Mesothelial cell of epicardium (in vitro differentiated cells): ENCODE results near the gene VRK2. TPM values are rescaled to one million over a fixed set of nuclear protein-coding genes. Genes with fewer than 3 reads are reported as not detected.
A peak's percentile ranks its signal among the peaks of the same experiment; 100 is the strongest.
"Not testable (repeated sequence)": the region's sequence is repeated elsewhere in the genome, so short reads cannot be mapped to it uniquely, and the experiment has no call there.

Experiments
- DNase-seq, 2 experiments: peaks; one replicate each; pipeline ENCODE4 v3.0.0; 2021; ENCODE audit warnings: low spot score in 2 of 2; ENCODE audit not compliant: unreplicated experiment in 2 of 2
- H3K27ac Mint-ChIP-seq: 2 replicates; pipeline ENCODE4 v1.8.0; 2021; ENCODE audit warnings: mixed read lengths
- H3K27me3 Mint-ChIP-seq: 2 replicates; pipeline ENCODE4 v1.8.0; 2021; ENCODE audit warnings: low read depth, mixed read lengths
- H3K36me3 Mint-ChIP-seq: 2 replicates; pipeline ENCODE4 v1.8.0; 2021; ENCODE audit warnings: mixed read lengths
- H3K4me1 Mint-ChIP-seq: 2 replicates; pipeline ENCODE4 v1.8.0; 2021; ENCODE audit warnings: mixed read lengths
- H3K4me3 Mint-ChIP-seq: 2 replicates; pipeline ENCODE4 v1.8.0; 2021; ENCODE audit warnings: mild to moderate bottlenecking, moderate library complexity, mixed read lengths
- H3K9me3 Mint-ChIP-seq: 2 replicates; pipeline ENCODE4 v1.8.0; 2021; ENCODE audit warnings: mixed read lengths
- CTCF ChIP-seq: fragments of 200-600 bp; sonication (generic); IDR thresholded peaks from one replicate; pipeline ENCODE4 v1.5.0; 2021; ENCODE audit warnings: antibody characterized with exemption; ENCODE audit not compliant: unreplicated experiment
- total RNA-seq: library from RNA; stranded (reverse); gene quantifications from 3 replicates; pipeline ENCODE4 v1.2.1, GENCODE V29; 2021

Gene VRK2
- total RNA-seq, 1 donor from 2014 or later, result 22.9 TPM

- H3K36me3 Mint-ChIP-seq, result peaks cover 15% of the 10 kb centered on the region
- H3K27ac Mint-ChIP-seq, result no peak overlapping the region
- no peaks in the 10 kb centered on the region for H3K9me3 Mint-ChIP-seq
- H3K27me3 Mint-ChIP-seq, result no peaks in the 10 kb centered on the region
- DNase-seq, result no peak
- no peak overlapping the region for H3K4me3 Mint-ChIP-seq
- peaks cover 22% of the 10 kb centered on the region for H3K4me1 Mint-ChIP-seq
- no peak for TF ChIP-seq CTCF
Observed at GRCh38 chr2:58137221-58137620, 90.6 kb downstream of the VRK2 start.

DNA sequence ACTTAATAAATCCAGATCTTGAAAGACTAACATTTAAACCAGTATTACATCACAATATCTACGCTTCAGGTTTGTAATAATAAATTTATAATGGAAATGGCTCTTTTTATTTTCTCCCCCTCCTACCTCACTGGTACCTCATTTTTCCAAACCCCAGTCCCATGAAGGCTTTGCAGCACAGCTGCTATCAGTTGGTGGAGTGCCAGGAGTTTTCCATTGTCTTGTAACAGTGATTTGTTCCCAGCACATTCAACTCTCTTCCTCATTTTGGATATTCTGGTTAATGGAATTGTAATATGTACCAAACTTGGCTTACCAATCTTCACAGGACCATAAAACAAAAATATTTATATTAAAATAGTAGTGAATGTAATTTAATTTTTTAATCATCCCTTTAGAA, 91.2 kb downstream of the VRK2 start:
- Mint-ChIP-seq H3K9me3 (no peaks in the 10 kb centered on the region), H3K4me1 (peaks cover 18% of the 10 kb centered on the region), H3K4me3 (no peak overlapping the region), H3K36me3 (peaks cover 15% of the 10 kb centered on the region), H3K27me3 (no peaks in the 10 kb centered on the region), H3K27ac (peak overlapping the region; percentile 29)
- DNase-seq, result no peak
- no peak for TF ChIP-seq CTCF

DNA sequence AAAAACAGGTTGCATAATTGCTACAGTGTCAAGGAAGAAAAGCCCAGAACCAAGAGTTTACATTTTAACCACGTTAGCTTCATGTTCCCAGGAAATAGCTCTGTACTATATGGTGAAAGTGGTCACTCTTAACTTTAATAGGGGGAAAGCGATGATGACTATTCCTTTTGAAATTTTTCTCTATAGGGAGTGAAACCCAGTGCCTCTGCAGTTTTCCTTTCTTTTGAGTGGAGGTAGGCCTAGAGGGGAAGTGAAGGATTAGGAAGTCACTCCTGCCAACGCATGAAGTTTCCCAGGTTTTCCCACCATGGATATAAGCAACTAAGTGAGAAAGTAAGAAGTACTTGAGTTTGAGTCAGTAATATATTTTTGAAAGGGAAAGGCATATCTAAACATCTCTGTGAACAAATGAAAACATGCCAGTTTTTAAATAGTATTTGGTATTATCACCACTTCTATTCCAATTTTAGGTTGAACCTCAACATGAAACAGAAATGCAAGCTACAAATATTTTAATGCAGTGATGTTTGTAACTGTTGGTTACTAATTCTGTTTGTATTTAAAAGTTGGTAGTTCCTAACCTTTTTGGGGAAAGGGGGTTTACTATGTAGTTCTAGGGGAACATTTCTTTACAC, 91.9 kb downstream of the VRK2 start:
- DNase-seq, result no peak
- H3K4me1 Mint-ChIP-seq, result peaks cover 18% of the 10 kb centered on the region
- peak overlapping the region; percentile 45 for H3K27ac Mint-ChIP-seq
- H3K9me3 Mint-ChIP-seq, result no peaks in the 10 kb centered on the region
- H3K4me3 Mint-ChIP-seq, result no peak overlapping the region
- peaks cover 15% of the 10 kb centered on the region for H3K36me3 Mint-ChIP-seq
- H3K27me3 Mint-ChIP-seq, result no peaks in the 10 kb centered on the region
- no peak for TF ChIP-seq CTCF

GRCh38 chr2:58140508-58141072, 94.0 kb downstream of the VRK2 start:
- Mint-ChIP-seq H3K27ac (no peak overlapping the region), H3K4me1 (peaks cover 18% of the 10 kb centered on the region), H3K9me3 (no peaks in the 10 kb centered on the region), H3K36me3 (peaks cover 10% of the 10 kb centered on the region), H3K27me3 (no peaks in the 10 kb centered on the region), H3K4me3 (no peak overlapping the region)
- TF ChIP-seq CTCF, result no peak
- DNase-seq, result no peak

- not testable (repeated sequence) for H3K27ac Mint-ChIP-seq, DNase-seq, H3K4me1 Mint-ChIP-seq, H3K9me3 Mint-ChIP-seq, H3K27me3 Mint-ChIP-seq, H3K4me3 Mint-ChIP-seq
- peaks cover 12% of the 10 kb centered on the region for H3K36me3 Mint-ChIP-seq
Observed at GRCh38 chr2:58145769-58146168, 99.2 kb downstream of the VRK2 start.

DNA sequence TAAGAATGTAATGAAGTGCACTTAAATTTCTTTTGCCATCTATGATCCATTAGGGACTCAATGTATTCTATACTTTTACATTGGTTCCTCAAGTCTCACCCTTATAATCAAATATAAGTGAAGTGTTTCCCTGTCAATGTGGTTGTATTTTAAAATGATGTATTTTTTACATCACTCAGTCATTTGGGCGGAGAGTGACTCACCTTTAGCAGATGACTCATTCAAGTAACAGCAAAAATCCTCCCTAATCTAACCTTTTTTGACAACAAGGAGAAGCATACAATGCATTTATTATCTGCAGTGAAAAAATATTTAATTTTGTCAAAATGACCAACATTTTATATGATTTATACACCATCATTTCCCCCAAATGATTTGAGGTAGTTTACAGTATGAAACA, 100.1 kb downstream of the VRK2 start:
- DNase-seq, result no peak
- Mint-ChIP-seq H3K4me3 (no peak overlapping the region), H3K27me3 (no peaks in the 10 kb centered on the region), H3K4me1 (no peaks in the 10 kb centered on the region), H3K9me3 (no peaks in the 10 kb centered on the region), H3K27ac (no peak overlapping the region), H3K36me3 (peaks cover 12% of the 10 kb centered on the region)
- no peak for TF ChIP-seq CTCF
